Measurements from ENCODE around the gene SFRP5.

GRCh38 chr10:97731346-97732051 lies 40.3 kb downstream of the SFRP5 start:
- TF ChIP-seq POLR2AphosphoS5 (IDR thresholded peaks at IDR 0.05; ENCODE audit: low read depth) (no peak), CTCF (IDR thresholded peaks at IDR 0.05; ENCODE audit: insufficient read depth, low read length) (peak; percentile 67), REST (IDR thresholded peaks at IDR 0.05; ENCODE audit: insufficient replicate concordance, low read depth) (no peak), GABPA (IDR thresholded peaks at IDR 0.05; ENCODE audit: low read depth) (no peak), SPI1 (IDR thresholded peaks at IDR 0.05; ENCODE audit: borderline replicate concordance, low read depth) (no peak)

All from HL-60 (cell line).